22Rv1 (cell line): Measurements from ENCODE around the gene USP32.
"Not testable (repeated sequence)": the region's sequence is repeated elsewhere in the genome, so short reads cannot be mapped to it uniquely, and the experiment has no call there.

Experiments used
- H3K27ac ChIP-seq: fragments of 450-650 bp; 2 replicates; pipeline ENCODE4 v1.5.1; 2017
- CTCF ChIP-seq: fragments of 450-650 bp; IDR thresholded peaks from 2 replicates; pipeline ENCODE4 v1.5.1; 2017; ENCODE audit warnings: mild to moderate bottlenecking
- ZFX ChIP-seq: fragments of 450-650 bp; IDR thresholded peaks from 2 replicates; pipeline ENCODE4 v1.6.1; 2017; ENCODE audit warnings: antibody characterized with exemption, borderline replicate concordance

USP32 gene

GRCh38 chr17:60390925-60391470 lies 935 bp downstream of the USP32 start:
- peak overlapping the region; percentile 95 for H3K27ac ChIP-seq
- no peak for TF ChIP-seq ZFX
- no peak for TF ChIP-seq CTCF

DNA sequence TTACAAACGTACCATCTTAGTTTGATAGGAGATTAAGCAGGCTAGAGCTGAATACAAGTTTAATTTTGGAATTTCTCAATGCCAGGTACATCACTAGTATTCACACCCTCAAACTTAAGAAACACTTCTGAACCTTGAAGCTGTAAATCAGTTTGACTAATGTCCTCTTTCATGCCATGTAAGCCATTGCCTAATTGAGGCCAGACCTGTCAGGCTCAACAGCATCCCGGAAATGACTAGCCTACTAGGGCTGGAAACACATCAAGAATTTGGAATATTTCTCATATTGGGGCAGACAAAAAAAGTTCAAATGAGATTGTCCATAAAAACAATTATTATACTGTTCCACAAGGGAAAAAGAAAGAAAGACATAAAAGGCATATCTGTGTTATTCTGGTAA lies 1.7 kb downstream of the USP32 start:
- no peak overlapping the region for H3K27ac ChIP-seq
- TF ChIP-seq ZFX = no peak
- no peak for TF ChIP-seq CTCF

DNA sequence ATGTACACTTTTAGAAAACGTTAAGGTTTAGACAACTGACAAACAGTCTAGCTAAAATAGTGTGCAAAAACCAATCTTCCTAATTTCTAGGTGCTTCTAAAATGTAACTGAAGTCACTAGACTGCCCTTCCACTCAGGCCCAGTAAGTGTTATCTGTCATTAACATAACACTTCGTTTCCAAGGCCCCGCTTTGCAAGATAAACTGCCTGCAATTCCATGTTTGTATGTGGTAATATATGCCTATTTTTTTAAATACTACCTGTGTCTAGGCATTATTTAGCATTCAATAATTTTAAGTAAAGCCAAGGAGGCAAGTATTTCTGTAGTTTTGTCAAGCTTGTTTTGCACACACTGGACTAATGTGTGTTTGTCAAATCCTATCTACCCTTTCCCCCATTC lies 3.2 kb downstream of the USP32 start:
- H3K27ac ChIP-seq = no peak overlapping the region
- TF ChIP-seq ZFX = no peak
- TF ChIP-seq CTCF = no peak

DNA sequence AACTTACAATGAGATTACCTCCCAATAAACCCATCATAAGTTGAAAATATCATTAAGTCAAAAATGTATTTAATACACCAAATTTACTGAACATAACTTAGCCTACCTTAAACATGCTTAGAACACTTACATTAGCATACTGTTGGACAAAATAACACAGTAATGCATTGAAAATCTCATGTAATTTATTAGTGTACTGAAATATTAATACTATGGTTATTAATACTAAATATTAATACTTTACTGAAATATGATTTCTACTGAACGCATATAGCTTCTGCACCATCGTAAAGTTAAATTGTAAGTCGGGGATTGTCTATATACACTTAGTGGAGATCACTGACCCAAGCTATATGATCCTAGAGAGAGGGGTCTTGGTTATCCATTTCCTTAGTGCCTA lies 4.3 kb downstream of the USP32 start:
- TF ChIP-seq CTCF (no peak), ZFX (no peak)

DNA sequence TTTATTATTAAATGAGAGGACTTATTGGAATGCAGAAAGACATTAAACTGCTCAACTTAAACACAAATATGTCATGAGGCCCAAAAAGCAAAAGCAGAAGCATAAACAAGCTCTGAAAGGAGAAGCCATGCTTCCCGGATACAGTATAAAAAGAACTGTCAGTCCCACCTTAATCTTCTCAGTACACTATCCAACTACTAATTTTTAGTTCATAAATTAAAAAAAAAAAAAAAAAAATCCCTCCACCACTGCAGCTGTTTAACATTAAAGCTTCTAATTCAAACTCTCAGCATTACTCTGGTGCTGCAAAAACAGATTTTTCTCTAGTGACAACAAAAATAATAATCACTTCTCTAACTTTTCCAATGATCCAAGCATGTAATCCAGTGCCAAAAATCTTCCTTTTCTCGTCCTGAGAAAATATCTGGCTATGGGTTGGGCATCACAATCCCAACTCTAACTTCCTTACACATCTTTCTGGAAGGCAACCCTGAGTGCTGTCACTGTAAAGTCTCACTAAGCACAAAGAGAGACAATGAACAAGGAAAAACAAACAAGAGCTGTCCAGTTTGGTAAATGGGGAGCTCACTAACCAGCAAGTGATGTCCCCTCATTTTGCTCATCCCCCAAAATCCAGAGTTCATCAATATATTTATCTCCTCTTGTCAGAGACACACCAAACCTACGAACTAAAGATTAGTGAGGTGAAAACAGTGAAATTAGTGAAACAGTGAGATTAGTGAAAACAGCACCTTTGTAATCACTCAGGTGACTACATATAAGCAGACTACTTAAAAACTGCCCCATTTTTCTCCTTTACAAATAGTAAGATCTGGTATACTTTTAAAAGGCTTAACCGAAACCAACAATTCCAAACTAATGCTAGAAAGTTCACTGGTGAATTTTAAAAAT lies 5.5 kb downstream of the USP32 start:
- H3K27ac ChIP-seq = no peak overlapping the region
- TF ChIP-seq ZFX (no peak), CTCF (no peak)

More for the DNA sequence above, 4.3 kb downstream of the USP32 start:
- no peak overlapping the region for H3K27ac ChIP-seq

GRCh38 chr17:60384921-60385320 lies 7.0 kb downstream of the USP32 start:
- H3K27ac ChIP-seq = not testable (repeated sequence)

- H3K27ac ChIP-seq = no peak overlapping the region
These were observed 8.6 kb downstream of the USP32 start for GRCh38 chr17:60383379-60383778.

GRCh38 chr17:60381958-60382357 lies 10.0 kb downstream of the USP32 start:
- TF ChIP-seq ZFX = no peak
- H3K27ac ChIP-seq = no peak overlapping the region

More at GRCh38 chr17:60383379-60383778, 8.6 kb downstream of the USP32 start:
- TF ChIP-seq ZFX = no peak

- H3K27ac ChIP-seq = not testable (repeated sequence)
These were observed 12.5 kb downstream of the USP32 start for GRCh38 chr17:60379461-60379860.

- not testable (repeated sequence) for H3K27ac ChIP-seq
These were observed 13.7 kb downstream of the USP32 start for GRCh38 chr17:60378187-60378586.
